ENCODE results near the gene CIB4. TPM values are rescaled to one million over a fixed set of nuclear protein-coding genes. Genes with fewer than 3 reads are reported as not detected.

CIB4 gene
- total and polyA plus RNA-seq, 2 donors (not counting 1 experiment from before 2014, with no cell fraction given) = not detected

- no peak overlapping the region for H3K4me3 Mint-ChIP-seq
- H3K4me1 ChIP-seq (ENCODE audit: control insufficient read depth in 2 of 2, insufficient read depth in 2 of 2, low read length in 2 of 2) = no peaks in the 10 kb centered on the region
- no peak overlapping the region for H3K27ac ChIP-seq (ENCODE audit: low read length in 2 of 2)
- 80% methylated on average over 11 of the region's 13 CpGs for WGBS (ENCODE audit: insufficient coverage)
- no peaks in the 10 kb centered on the region for H3K4me1 Mint-ChIP-seq
- ChIA-PET POLR2A (no interaction called here), CTCF (no interaction called here)
- H4K20me1 ChIP-seq (ENCODE audit: control insufficient read depth, insufficient read depth, low read length, poor library complexity, severe bottlenecking) = no peaks in the 10 kb centered on the region
- intact Hi-C loops (cut with micrococcal nuclease) = no loop called here
- H3K36me3 ChIP-seq (replicated peaks in 1 of 2; ENCODE audit: control extremely low read depth in 1 of 2, control insufficient read depth in 1 of 2, extremely low read depth in 1 of 2, insufficient read depth in 2 of 2, low read length in 1 of 2) = no peaks in the 10 kb centered on the region
- no peaks in the 10 kb centered on the region for H3K9me3 Mint-ChIP-seq (ENCODE audit: insufficient read depth)
- ATAC-seq (ENCODE audit: low read depth) = no peak
- H3K27me3 ChIP-seq (replicated peaks in 1 of 4; ENCODE audit: control extremely low read depth in 1 of 4, control insufficient read depth in 3 of 4, insufficient read depth in 4 of 4, low read length in 3 of 4) = peaks cover 0 to 8% (median 0%) of the 10 kb centered on the region in 4 experiments
- H3K27ac Mint-ChIP-seq = no peak overlapping the region
- H3K9me3 ChIP-seq (ENCODE audit: control extremely low read depth in 1 of 3, control insufficient read depth in 2 of 3, insufficient read depth in 1 of 3, low read length in 2 of 3) = no peaks in the 10 kb centered on the region
- H3K9ac ChIP-seq (ENCODE audit: low read length) = no peak overlapping the region
- no peak overlapping the region for H3K4me2 ChIP-seq (replicated peaks; ENCODE audit: low read depth, low read length, poor library complexity, severe bottlenecking)
- no peaks in the 10 kb centered on the region for H3K79me2 ChIP-seq (ENCODE audit: control insufficient read depth, insufficient read depth, low read length)
- no peak overlapping the region for H2AFZ ChIP-seq (ENCODE audit: insufficient read depth, low read depth, low read length, poor library complexity, severe bottlenecking)
- H3K4me3 ChIP-seq (ENCODE audit: control extremely low read depth in 1 of 5, extremely low read depth in 1 of 5, insufficient read depth in 1 of 5, low read depth in 2 of 5, low read length in 4 of 5) = no peak overlapping the region
- DNase-seq = no peak
- TF ChIP-seq CTCF (IDR thresholded peaks at IDR 0.05) (no peak), EZH2 (IDR thresholded peaks at IDR 0.05; ENCODE audit: borderline replicate concordance, insufficient read depth, low read depth, low read length, poor library complexity, severe bottlenecking) (no peak)
- H3K27me3 Mint-ChIP-seq = peaks cover 49% of the 10 kb centered on the region
These were observed 3.1 kb upstream of the CIB4 start for GRCh38 chr2:26644188-26644835.

- Histone ChIP-seq H4K20me1 (ENCODE audit: control insufficient read depth, insufficient read depth, low read length, poor library complexity, severe bottlenecking) (no peaks in the 10 kb centered on the region), H3K27me3 (replicated peaks in 1 of 4; ENCODE audit: control extremely low read depth in 1 of 4, control insufficient read depth in 3 of 4, insufficient read depth in 4 of 4, low read length in 3 of 4) (peaks cover 0 to 8% (median 0%) of the 10 kb centered on the region in 4 experiments), H2AFZ (ENCODE audit: insufficient read depth, low read depth, low read length, poor library complexity, severe bottlenecking) (no peak overlapping the region), H3K9me3 (ENCODE audit: control extremely low read depth in 1 of 3, control insufficient read depth in 2 of 3, insufficient read depth in 1 of 3, low read length in 2 of 3) (no peaks in the 10 kb centered on the region), H3K4me3 (ENCODE audit: control extremely low read depth in 1 of 5, extremely low read depth in 1 of 5, insufficient read depth in 1 of 5, low read depth in 2 of 5, low read length in 4 of 5) (no peak overlapping the region), H3K79me2 (ENCODE audit: control insufficient read depth, insufficient read depth, low read length) (no peaks in the 10 kb centered on the region), H3K36me3 (replicated peaks in 1 of 2; ENCODE audit: control extremely low read depth in 1 of 2, control insufficient read depth in 1 of 2, extremely low read depth in 1 of 2, insufficient read depth in 2 of 2, low read length in 1 of 2) (no peaks in the 10 kb centered on the region), H3K27ac (ENCODE audit: low read length in 2 of 2) (no peak overlapping the region), H3K9ac (ENCODE audit: low read length) (no peak overlapping the region), H3K4me1 (ENCODE audit: control insufficient read depth in 2 of 2, insufficient read depth in 2 of 2, low read length in 2 of 2) (no peaks in the 10 kb centered on the region), H3K4me2 (replicated peaks; ENCODE audit: low read depth, low read length, poor library complexity, severe bottlenecking) (no peak overlapping the region)
- H3K27ac Mint-ChIP-seq = no peak overlapping the region
- ChIA-PET CTCF (no interaction called here), POLR2A (no interaction called here)
- H3K4me1 Mint-ChIP-seq = no peaks in the 10 kb centered on the region
- no peak for ATAC-seq (ENCODE audit: low read depth)
- intact Hi-C loops (cut with micrococcal nuclease) = no loop called here
- TF ChIP-seq EZH2 (IDR thresholded peaks at IDR 0.05; ENCODE audit: borderline replicate concordance, insufficient read depth, low read depth, low read length, poor library complexity, severe bottlenecking) (no peak), CTCF (IDR thresholded peaks at IDR 0.05) (no peak)
- no peak overlapping the region for H3K4me3 Mint-ChIP-seq
- WGBS (ENCODE audit: insufficient coverage) = 73% methylated on average over 3 of the region's 3 CpGs
- peaks cover 49% of the 10 kb centered on the region for H3K27me3 Mint-ChIP-seq
- DNase-seq = no peak
- no peaks in the 10 kb centered on the region for H3K9me3 Mint-ChIP-seq (ENCODE audit: insufficient read depth)
These were observed 1.3 kb upstream of the CIB4 start for GRCh38 chr2:26642429-26642828.

All from B cell (primary cell).